SK-N-SH treated with all-trans-retinoic acid at 6 μM for 48 hours (cell line): Measurements from ENCODE around the gene PRR18.

ENCODE experiments used
- ATAC-seq: fragments of 200-7000 bp; cut with Tn5 transposase; 3 replicates; pipeline ENCODE4 v1.9.1; 2020; ENCODE audit warnings: mild to moderate bottlenecking, moderate library complexity
- ARNTL ChIP-seq: fragments of 450-650 bp; formaldehyde crosslinking; IDR thresholded peaks from 2 replicates; pipeline ENCODE4 v1.5.0; 2020; ENCODE audit warnings: low read depth, mild to moderate bottlenecking, moderate library complexity, borderline replicate concordance
- BACH2 ChIP-seq: fragments of 250-450 bp; sonication (Bioruptor Pico); IDR thresholded peaks from 2 replicates; pipeline ENCODE4 v1.9.0; 2021; ENCODE audit warnings: mild to moderate bottlenecking, borderline replicate concordance
- CSDC2 ChIP-seq: fragments of 250-450 bp; sonication (Bioruptor Pico); IDR thresholded peaks from 2 replicates; pipeline ENCODE4 v1.5.0; 2020; ENCODE audit warnings: mild to moderate bottlenecking, moderate library complexity
- ESRRG ChIP-seq: fragments of 250-450 bp; sonication (Bioruptor Pico); IDR thresholded peaks from 2 replicates; pipeline ENCODE4 v1.6.1; 2021; ENCODE audit warnings: mild to moderate bottlenecking
- GLIS3 ChIP-seq: fragments of 250-450 bp; sonication (Bioruptor Pico); IDR thresholded peaks from 2 replicates; pipeline ENCODE4 v1.5.0; 2020; ENCODE audit warnings: mild to moderate bottlenecking, moderate library complexity
- OSR1 ChIP-seq: fragments of 250-450 bp; sonication (Bioruptor Pico); IDR thresholded peaks from 2 replicates; pipeline ENCODE4 v1.8.0; 2022; ENCODE audit warnings: moderate library complexity, mild to moderate bottlenecking, inconsistent platforms
- PATZ1 ChIP-seq: fragments of 250-450 bp; sonication (Bioruptor Pico); IDR thresholded peaks from 2 replicates; pipeline ENCODE4 v1.8.0; 2020; ENCODE audit warnings: mild to moderate bottlenecking, moderate library complexity, borderline replicate concordance
- PPARA ChIP-seq: fragments of 250-450 bp; sonication (Bioruptor Pico); IDR thresholded peaks from 2 replicates; pipeline ENCODE4 v1.5.0; 2020; ENCODE audit warnings: mild to moderate bottlenecking, borderline replicate concordance
- RARB ChIP-seq: fragments of 250-450 bp; sonication (Bioruptor Pico); IDR thresholded peaks from 2 replicates; pipeline ENCODE4 v1.8.0; 2021; ENCODE audit warnings: mild to moderate bottlenecking, moderate library complexity
- SNAI2 ChIP-seq: fragments of 250-450 bp; sonication (Bioruptor Pico); IDR thresholded peaks from 2 replicates; pipeline ENCODE4 v1.5.0; 2020; ENCODE audit warnings: mild to moderate bottlenecking, moderate library complexity
- TCF4 ChIP-seq: fragments of 250-450 bp; sonication (Bioruptor Pico); IDR thresholded peaks from 2 replicates; pipeline ENCODE4 v1.8.0; 2021; ENCODE audit warnings: mild to moderate bottlenecking, moderate library complexity, borderline replicate concordance
- TOX ChIP-seq: fragments of 250-450 bp; sonication (Bioruptor Pico); IDR thresholded peaks from 2 replicates; pipeline ENCODE4 v1.8.0; 2021; ENCODE audit warnings: mild to moderate bottlenecking, moderate library complexity, borderline replicate concordance
- ZC3H10 ChIP-seq: fragments of 250-450 bp; sonication (Bioruptor Pico); IDR thresholded peaks from 2 replicates; pipeline ENCODE4 v1.5.1; 2021; ENCODE audit warnings: mild to moderate bottlenecking, moderate library complexity
- ZFP3 ChIP-seq: fragments of 250-450 bp; sonication (Bioruptor Pico); IDR thresholded peaks from 2 replicates; pipeline ENCODE4 v1.5.0; 2020; ENCODE audit warnings: mild to moderate bottlenecking, moderate library complexity
- ZFP30 ChIP-seq: fragments of 450-650 bp; formaldehyde crosslinking; IDR thresholded peaks from 2 replicates; pipeline ENCODE4 v1.5.0; 2022; ENCODE audit warnings: mild to moderate bottlenecking, moderate library complexity
- ZNF70 ChIP-seq: fragments of 450-650 bp; formaldehyde crosslinking; IDR thresholded peaks from 2 replicates; pipeline ENCODE4 v1.5.0; 2020; ENCODE audit warnings: mild to moderate bottlenecking, moderate library complexity
- TF ChIP-seq, protein P1 (sequence below): fragments of 250-450 bp; sonication (Bioruptor Pico); IDR thresholded peaks from 2 replicates; pipeline ENCODE4 v1.5.0; 2020; ENCODE audit warnings: mild to moderate bottlenecking, moderate library complexity
- TF ChIP-seq, protein P2 (sequence below): fragments of 250-450 bp; sonication (Bioruptor Pico); IDR thresholded peaks from 2 replicates; pipeline ENCODE4 v1.8.0; 2021; ENCODE audit warnings: low read depth, mild to moderate bottlenecking, moderate library complexity, borderline replicate concordance

PRR18 gene

GRCh38 chr6:166274163-166274562 lies 34.0 kb downstream of the PRR18 start:
- TF ChIP-seq ZFP30 (CRISPR knock-in tag) (no peak), TOX (CRISPR knock-in tag) (no peak), CSDC2 (CRISPR knock-in tag) (no peak), BACH2 (CRISPR knock-in tag) (no peak), SNAI2 (CRISPR knock-in tag) (no peak), ARNTL (CRISPR knock-in tag) (no peak)
- TF ChIP-seq, protein P1, sequence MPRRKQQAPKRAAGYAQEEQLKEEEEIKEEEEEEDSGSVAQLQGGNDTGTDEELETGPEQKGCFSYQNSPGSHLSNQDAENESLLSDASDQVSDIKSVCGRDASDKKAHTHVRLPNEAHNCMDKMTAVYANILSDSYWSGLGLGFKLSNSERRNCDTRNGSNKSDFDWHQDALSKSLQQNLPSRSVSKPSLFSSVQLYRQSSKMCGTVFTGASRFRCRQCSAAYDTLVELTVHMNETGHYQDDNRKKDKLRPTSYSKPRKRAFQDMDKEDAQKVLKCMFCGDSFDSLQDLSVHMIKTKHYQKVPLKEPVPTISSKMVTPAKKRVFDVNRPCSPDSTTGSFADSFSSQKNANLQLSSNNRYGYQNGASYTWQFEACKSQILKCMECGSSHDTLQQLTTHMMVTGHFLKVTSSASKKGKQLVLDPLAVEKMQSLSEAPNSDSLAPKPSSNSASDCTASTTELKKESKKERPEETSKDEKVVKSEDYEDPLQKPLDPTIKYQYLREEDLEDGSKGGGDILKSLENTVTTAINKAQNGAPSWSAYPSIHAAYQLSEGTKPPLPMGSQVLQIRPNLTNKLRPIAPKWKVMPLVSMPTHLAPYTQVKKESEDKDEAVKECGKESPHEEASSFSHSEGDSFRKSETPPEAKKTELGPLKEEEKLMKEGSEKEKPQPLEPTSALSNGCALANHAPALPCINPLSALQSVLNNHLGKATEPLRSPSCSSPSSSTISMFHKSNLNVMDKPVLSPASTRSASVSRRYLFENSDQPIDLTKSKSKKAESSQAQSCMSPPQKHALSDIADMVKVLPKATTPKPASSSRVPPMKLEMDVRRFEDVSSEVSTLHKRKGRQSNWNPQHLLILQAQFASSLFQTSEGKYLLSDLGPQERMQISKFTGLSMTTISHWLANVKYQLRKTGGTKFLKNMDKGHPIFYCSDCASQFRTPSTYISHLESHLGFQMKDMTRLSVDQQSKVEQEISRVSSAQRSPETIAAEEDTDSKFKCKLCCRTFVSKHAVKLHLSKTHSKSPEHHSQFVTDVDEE (CRISPR knock-in tag): no peak
- ATAC-seq: no peak

DNA sequence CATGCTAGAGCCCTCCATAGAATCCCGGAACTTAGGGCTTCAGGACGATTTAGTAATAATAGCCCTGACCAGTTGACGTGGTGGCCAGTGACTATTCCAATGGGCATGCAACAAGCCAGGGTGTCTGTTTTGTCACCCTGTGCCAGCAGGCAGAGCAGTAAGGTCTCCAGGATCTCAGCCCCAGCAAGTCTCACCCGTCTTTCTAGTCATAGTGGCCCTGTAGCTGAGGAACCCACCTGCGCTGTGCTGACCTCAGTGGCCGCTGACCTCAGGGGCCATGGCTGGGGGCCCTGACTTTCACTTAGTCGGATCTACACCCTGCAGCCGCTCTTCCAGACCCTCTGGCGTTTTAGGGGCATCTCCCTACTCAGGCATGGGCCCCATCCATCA lies 36.8 kb downstream of the PRR18 start:
- TF ChIP-seq PATZ1 (CRISPR knock-in tag) (no peak), ARNTL (CRISPR knock-in tag) (no peak), ZFP3 (CRISPR knock-in tag) (no peak), ESRRG (no peak)
- ATAC-seq: no peak

DNA sequence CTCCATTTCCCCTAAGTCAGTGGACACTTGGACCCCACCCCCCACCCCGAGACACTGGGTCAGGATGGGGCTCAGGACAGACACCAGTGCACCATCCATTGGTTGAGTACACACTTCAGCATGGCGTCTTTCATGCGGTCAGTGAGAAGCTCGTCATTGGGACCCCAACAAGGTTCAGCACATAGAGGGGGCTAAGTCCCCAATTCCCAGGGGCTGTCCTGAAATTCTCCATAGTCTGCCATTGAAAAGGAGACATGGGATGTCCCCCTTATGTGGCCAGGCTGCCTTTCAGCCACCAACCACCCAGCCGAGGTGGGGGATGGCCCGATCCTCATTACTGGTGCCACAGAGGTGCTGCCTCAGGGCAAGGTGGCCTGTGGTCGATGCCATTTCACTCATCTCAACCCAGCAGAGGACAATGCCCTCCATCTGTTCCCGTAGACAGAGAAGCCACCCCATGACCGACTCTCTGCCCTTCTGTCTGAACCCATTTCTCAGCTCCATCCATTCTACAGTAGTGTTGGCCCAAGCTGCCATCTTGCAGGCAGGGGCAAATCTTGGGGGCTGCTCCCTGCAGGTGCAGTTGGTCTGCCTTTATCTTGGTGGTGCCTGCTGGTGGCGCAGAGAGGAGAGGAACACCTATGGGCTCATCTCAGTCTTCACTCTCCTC lies 37.4 kb downstream of the PRR18 start:
- TF ChIP-seq PATZ1 (CRISPR knock-in tag): no peak
- no peak for TF ChIP-seq BACH2 (CRISPR knock-in tag)
- no peak for TF ChIP-seq ZC3H10 (CRISPR knock-in tag)
- no peak for TF ChIP-seq OSR1 (CRISPR knock-in tag)
- no peak for TF ChIP-seq TOX (CRISPR knock-in tag)
- TF ChIP-seq ZFP30 (CRISPR knock-in tag): no peak
- TF ChIP-seq GLIS3: no peak
- no peak for TF ChIP-seq RARB (CRISPR knock-in tag)
- no peak for TF ChIP-seq ZNF70
- no peak for TF ChIP-seq PPARA
- TF ChIP-seq TCF4 (CRISPR knock-in tag): no peak
- TF ChIP-seq CSDC2 (CRISPR knock-in tag): no peak
- TF ChIP-seq, protein P1 (CRISPR knock-in tag): no peak
- TF ChIP-seq, protein P2, sequence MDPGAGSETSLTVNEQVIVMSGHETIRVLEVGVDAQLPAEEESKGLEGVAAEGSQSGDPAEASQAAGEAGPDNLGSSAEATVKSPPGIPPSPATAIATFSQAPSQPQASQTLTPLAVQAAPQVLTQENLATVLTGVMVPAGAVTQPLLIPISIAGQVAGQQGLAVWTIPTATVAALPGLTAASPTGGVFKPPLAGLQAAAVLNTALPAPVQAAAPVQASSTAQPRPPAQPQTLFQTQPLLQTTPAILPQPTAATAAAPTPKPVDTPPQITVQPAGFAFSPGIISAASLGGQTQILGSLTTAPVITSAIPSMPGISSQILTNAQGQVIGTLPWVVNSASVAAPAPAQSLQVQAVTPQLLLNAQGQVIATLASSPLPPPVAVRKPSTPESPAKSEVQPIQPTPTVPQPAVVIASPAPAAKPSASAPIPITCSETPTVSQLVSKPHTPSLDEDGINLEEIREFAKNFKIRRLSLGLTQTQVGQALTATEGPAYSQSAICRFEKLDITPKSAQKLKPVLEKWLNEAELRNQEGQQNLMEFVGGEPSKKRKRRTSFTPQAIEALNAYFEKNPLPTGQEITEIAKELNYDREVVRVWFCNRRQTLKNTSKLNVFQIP (CRISPR knock-in tag): no peak
- no peak for ATAC-seq
